Lung (tissue), 12 donors: ENCODE data around the gene JMJD6. TPM values are rescaled to one million over a fixed set of nuclear protein-coding genes. Genes with fewer than 3 reads are reported as not detected.

Source experiments
- ATAC-seq: fragments of 200-7000 bp; cut with Tn5 transposase; one replicate; pipeline ENCODE4 v1.9.1; 2020; ENCODE audit warnings: moderate number of reproducible peaks; ENCODE audit not compliant: insufficient read depth, low FRiP score
- DNase-seq, 3 donors: peaks; one replicate each; pipeline ENCODE4 v3.0.0-alpha.2; 2013 to 2017
- H3K27ac ChIP-seq, 2 donors: one replicate each; pipeline ENCODE4 v1.5.1; 2013; ENCODE audit warnings: mild to moderate bottlenecking in 2 of 2, moderate library complexity in 2 of 2, control low read depth in 1 of 2, inconsistent platforms in 1 of 2, low read depth in 1 of 2, low read length in 1 of 2
- H3K27me3 ChIP-seq, 3 donors: one replicate each; pipeline ENCODE4 v1.5.1; 2013; ENCODE audit warnings: low read length in 2 of 3; ENCODE audit not compliant: control insufficient read depth in 3 of 3, insufficient read depth in 3 of 3
- H3K36me3 ChIP-seq, 4 donors: one replicate each; pipeline ENCODE4 v1.5.1; 2013; ENCODE audit warnings: low read length in 4 of 4, mild to moderate bottlenecking in 1 of 4, moderate library complexity in 1 of 4; ENCODE audit not compliant: control insufficient read depth in 4 of 4, insufficient read depth in 4 of 4
- H3K4me1 ChIP-seq, 5 donors: one replicate each; pipeline ENCODE4 v1.5.1; 2013; ENCODE audit warnings: low read length in 5 of 5, mild to moderate bottlenecking in 2 of 5, moderate library complexity in 1 of 5; ENCODE audit not compliant: control insufficient read depth in 5 of 5, insufficient read depth in 5 of 5
- H3K4me3 ChIP-seq: one replicate; pipeline ENCODE4 v1.5.1; 2013; ENCODE audit warnings: mild to moderate bottlenecking, control low read depth, moderate library complexity
- H3K9ac ChIP-seq, 2 donors: one replicate each; pipeline ENCODE4 v1.5.1; 2013; ENCODE audit warnings: low read length in 2 of 2, control low read depth in 1 of 2; ENCODE audit not compliant: insufficient read depth in 1 of 2
- H3K9me3 ChIP-seq, 4 donors: one replicate each; pipeline ENCODE4 v1.5.1; 2013; ENCODE audit warnings: low read length in 3 of 4, mild to moderate bottlenecking in 1 of 4, moderate library complexity in 1 of 4; ENCODE audit not compliant: control insufficient read depth in 4 of 4, insufficient read depth in 3 of 4
- CTCF ChIP-seq: IDR thresholded peaks from 2 replicates; pipeline ENCODE4 v1.5.1; 2012; ENCODE audit warnings: mild to moderate bottlenecking; ENCODE audit errors: control extremely low read depth, extremely low read depth
- whole genome bisulfite sequencing, 2 donors: extraction: QIAGEN DNeasy Blood & Tissue Kit; methylation state at CpG; one replicate each; pipeline ENCODE4 v1.1.7; 2013; 5-methylcytosine and 5-hydroxymethylcytosine counted together
- polyA plus RNA-seq, 2 donors: library from polyadenylated mRNA; stranded (reverse); fragments of 200-250 nt; gene quantifications; one replicate each; pipeline ENCODE4 v1.2.1, GENCODE V29; 2013
- total RNA-seq, 2 donors: library from RNA; depleted of rRNA in 1 of 2; stranded (reverse); fragments of >200 nt in 1 of 2; gene quantifications; one replicate each; pipeline ENCODE4 v1.2.1, GENCODE V29; 2014 to 2021
- donor health status: control.
- donor health status: control.
- donor health status: Bipolar disorder and iron deficiency.
- donor health status: healthy.
- donor health status: DM: yes; HTN: yes; CAD: no.

Gene JMJD6
- total and polyA plus RNA-seq, 4 donors = 23.8 to 52.9 (median 30.0) TPM

- peaks cover 0 to 20% (median 5%) of the 10 kb centered on the region in 5 donors for H3K4me1 ChIP-seq
- H3K4me3 ChIP-seq = no peak overlapping the region
- H3K27me3 ChIP-seq = no peaks in the 10 kb centered on the region
- DNase-seq (peak in 2 of 3 donors; percentile 30 to 42), ATAC-seq (peak; percentile 59)
- no peak for TF ChIP-seq CTCF
- peak overlapping the region; percentile 87 to 90 for H3K27ac ChIP-seq
- WGBS, 2 donors = 29 to 47% methylated on average over 13 of the region's 13 CpGs
- no peak overlapping the region for H3K9ac ChIP-seq
- peaks cover 38 to 43% (median 40%) of the 10 kb centered on the region in 4 donors for H3K36me3 ChIP-seq
- no peaks in the 10 kb centered on the region for H3K9me3 ChIP-seq
Observed at GRCh38 chr17:76716146-76716838, 10.1 kb downstream of the JMJD6 start.

GRCh38 chr17:76715496-76715830 lies 10.9 kb downstream of the JMJD6 start:
- WGBS, 2 donors = 80 to 81% methylated on average over 2 of the region's 2 CpGs
- no peak for TF ChIP-seq CTCF
- no peak overlapping the region for H3K9ac ChIP-seq
- H3K36me3 ChIP-seq = peaks cover 32 to 36% (median 34%) of the 10 kb centered on the region in 4 donors
- H3K27ac ChIP-seq = peak overlapping the region in 1 of 2 donors; percentile 60
- DNase-seq = no peak
- H3K9me3 ChIP-seq = no peaks in the 10 kb centered on the region
- no peak overlapping the region for H3K4me3 ChIP-seq
- H3K27me3 ChIP-seq = no peaks in the 10 kb centered on the region
- peaks cover 0 to 21% (median 8%) of the 10 kb centered on the region in 5 donors for H3K4me1 ChIP-seq
- no peak for ATAC-seq

GRCh38 chr17:76714822-76715495 lies 11.4 kb downstream of the JMJD6 start:
- DNase-seq = peak; percentile 70 to 74 (median 71)
- peaks cover 27 to 31% (median 29%) of the 10 kb centered on the region in 4 donors for H3K36me3 ChIP-seq
- H3K9ac ChIP-seq = no peak overlapping the region
- peaks cover 0 to 21% (median 8%) of the 10 kb centered on the region in 5 donors for H3K4me1 ChIP-seq
- ATAC-seq = no peak
- TF ChIP-seq CTCF = peak; percentile 70
- H3K9me3 ChIP-seq = no peaks in the 10 kb centered on the region
- WGBS, 2 donors = 12 to 18% methylated on average over 4 of the region's 4 CpGs
- peak overlapping the region in 1 of 2 donors; percentile 71 for H3K27ac ChIP-seq
- H3K4me3 ChIP-seq = no peak overlapping the region
- no peaks in the 10 kb centered on the region for H3K27me3 ChIP-seq
